HG03469 (cell line): Measurements from ENCODE around the gene FRMD7.
"Not testable (repeated sequence)": the region's sequence is repeated elsewhere in the genome, so short reads cannot be mapped to it uniquely, and the experiment has no call there.

Source experiments
- ATAC-seq: cut with Tn5 transposase; IDR thresholded peaks from one replicate; pipeline ENCODE4 v1.9.1; 2021; ENCODE audit warnings: mild to moderate bottlenecking, moderate library complexity, moderate number of reproducible peaks; ENCODE audit not compliant: unreplicated experiment

FRMD7 gene

DNA sequence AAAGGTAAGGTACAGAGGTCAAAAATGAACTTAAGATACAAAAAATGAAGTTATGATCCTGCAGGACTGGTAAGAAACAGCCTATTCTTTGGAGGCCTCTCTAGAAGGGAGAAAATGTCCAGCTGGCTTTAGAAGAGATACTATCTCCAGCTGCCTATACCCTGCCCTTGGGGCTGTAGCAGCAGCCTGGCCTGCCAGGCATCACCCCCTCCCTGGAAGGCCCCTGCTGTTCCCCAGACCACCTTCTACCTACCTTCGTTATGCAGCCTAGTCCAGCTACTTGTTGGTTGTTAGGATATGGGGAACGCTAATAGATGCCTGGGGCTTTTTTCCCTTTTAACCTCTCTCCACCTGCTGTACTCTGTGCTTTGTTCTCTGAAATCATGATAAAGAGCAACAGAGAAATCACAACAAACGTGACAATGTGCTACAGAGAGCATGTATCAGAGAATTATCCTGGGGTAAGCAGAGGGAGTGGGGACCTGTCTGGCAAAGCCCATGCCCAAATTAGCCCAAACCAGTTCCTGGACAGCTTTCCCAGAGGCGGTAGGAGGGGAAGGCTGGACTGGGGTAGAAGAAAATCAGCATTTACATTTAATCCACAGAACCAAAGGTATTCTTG, 34.5 kb downstream of the FRMD7 start:
- ATAC-seq = no peak

DNA sequence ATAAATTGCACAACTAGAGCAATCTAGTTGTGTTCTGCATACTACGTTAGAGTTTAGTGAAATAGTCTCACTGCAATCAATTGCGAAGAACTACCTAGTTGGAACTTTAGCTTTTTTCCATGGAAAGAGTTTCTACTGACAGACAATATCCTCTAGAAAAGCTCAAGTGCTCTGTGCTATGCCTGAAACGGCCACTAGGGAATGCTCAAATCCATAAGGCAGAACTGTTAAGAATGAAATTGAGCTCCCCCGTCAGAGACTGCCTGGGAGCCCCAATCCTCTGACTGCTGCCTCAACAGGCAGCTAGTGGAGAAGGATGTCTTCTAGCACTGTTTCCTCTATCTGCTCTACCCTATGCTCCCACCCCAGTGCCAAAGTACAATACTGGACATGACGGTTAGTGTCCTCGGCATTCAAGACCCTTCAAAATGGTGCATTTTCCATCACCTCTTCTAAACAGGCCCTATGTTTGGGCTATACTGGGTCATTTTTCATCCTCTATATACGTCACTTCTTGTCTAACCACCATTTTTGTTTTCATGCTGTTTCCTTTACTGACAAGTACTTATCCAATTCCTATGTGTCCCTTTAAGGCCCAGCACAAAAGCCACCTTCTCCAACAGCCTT, 35.3 kb downstream of the FRMD7 start:
- ATAC-seq = peak; percentile 64

DNA sequence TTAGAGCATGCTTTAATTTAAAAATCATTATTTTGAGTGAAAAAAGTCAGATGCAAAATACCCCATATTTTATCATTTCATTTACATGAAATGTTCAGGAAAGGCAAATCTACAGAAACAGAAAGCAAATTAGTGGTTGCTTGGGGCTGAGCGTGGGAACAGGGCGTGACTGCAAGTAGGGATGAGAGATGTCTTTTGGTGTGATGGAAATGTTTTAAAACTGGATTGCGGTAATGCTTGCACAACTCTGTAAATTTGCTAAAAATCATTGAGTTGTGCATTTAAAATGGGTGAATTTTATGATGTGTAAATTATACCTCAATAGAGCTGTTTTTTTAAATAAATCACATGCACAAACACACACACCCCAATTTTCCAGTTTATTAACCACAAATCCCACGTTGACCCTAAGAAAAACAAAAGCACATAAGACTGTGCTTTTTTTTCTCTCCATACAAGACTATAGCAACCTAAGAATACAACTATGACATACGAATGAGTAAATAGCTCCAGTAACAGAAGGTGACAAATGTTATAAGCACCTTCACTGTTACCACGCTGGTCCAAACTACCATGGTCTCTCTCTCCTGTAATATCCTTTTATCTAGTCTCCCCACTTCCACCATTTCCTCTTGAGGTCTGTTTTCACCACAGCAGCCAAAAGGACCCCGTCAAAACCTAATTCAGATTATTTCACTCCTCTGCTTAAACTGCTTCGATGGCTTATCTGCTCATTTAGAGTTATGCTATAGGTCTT, 37.2 kb downstream of the FRMD7 start:
- ATAC-seq = no peak

DNA sequence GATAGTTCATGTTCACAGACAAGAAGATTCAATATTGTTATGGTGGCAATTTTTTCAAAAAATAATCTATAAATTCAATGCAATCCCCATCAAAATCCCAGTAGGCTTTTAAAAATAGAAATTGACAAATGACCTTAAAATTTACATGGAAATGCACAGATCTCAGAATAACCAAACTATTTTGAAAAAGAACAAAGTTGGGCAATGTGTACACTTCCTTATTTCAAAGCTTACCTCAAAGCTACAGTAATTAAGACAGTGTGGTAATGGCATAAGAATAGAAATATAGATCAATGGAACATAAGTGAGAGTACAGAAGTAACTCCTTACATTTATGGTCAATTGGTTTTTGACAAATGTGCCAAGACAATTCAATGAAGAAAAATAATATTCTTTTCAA, 39.0 kb downstream of the FRMD7 start:
- no peak for ATAC-seq

DNA sequence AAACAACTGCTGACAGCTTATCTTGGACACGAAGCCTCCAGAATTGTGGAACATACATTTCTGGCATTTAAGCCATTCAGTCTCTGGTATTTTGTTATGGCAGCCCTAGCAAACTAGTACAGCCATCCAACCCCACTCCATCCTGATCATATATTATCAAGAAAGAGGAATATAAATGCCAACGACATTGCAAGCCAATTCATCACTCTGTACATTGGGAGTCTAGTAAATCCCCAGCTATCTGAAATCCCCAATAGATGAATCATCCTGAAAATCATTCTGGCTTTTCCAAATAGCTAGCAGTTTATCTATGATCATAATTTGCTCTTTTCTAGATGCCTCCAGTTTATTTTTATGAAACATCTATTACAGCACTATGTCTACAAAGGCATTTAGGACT, 41.1 kb downstream of the FRMD7 start:
- no peak for ATAC-seq

DNA sequence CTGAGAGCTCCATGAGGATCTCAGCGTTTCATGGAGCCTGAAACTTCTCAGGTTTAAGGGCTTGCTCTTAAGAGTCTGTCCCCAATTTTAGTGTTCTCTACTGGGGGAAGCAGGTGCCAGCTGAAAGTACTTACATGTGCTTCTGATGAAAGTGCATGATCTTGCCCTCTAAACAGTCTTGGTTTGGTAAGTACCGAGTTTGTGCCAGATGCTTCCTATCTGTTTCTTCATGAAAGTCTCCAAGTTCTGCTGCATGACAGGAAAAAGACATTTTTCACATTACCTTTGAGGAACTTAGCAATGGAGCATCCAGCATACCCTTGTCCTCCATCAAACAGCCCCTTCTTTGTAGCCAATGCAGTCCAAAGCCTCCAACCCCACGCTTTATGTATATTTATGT, 42.0 kb downstream of the FRMD7 start:
- ATAC-seq = no peak

DNA sequence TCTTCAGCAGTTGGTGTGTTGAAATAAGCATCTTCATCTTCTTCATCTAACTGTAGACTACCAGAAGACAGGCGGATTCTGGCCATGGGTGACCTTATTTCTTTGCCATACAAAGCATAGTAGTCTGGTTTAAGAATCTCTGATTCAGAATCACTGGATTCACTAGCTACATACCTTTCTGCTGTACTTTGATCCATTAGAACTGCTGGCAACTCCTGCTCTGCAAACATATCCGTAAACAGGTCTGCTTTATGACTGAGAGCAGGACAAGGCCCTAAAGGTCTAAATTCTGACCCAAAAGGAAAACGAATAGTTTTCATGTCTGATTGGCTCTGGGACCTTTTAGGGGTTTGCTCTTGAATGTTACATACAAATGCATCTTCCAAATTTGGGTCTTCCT, 49.9 kb downstream of the FRMD7 start:
- ATAC-seq = no peak

DNA sequence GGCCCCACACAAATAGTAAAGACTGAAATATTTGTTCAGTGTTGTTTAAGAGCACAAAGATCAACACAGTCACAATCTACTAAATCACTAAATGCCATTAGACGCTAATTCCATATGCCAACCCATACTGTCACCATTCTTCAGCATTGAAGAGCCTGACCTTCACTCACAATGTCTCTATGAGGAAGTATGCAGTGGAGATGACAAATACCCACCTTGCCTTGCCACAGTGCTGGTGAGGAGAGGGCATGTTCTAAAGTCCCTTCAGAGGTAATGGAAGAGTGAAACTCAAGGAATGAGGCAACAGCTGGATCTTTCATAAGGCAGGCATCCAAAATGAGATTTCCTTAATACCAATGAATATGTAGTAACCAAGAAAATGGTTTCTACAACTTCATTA, 50.4 kb downstream of the FRMD7 start:
- ATAC-seq = no peak

DNA sequence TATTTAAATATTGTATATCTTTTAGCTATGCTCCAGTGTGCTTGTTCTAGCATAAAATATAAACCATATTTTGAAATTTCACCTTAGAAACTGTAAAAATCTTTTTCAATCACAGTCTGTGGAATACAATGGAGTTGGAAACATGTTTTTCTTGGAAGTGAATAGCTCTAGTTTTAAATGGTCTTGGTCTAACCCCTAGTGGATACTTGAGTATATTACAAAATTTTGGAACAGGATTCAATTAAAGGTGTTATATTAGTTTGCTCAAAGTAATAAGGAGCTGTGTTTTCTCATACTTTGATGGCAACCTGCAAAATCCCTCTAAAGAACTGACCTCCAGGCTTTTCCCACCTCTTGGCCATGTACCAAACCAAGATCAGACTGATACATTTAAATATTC, 56.6 kb downstream of the FRMD7 start:
- ATAC-seq = no peak

DNA sequence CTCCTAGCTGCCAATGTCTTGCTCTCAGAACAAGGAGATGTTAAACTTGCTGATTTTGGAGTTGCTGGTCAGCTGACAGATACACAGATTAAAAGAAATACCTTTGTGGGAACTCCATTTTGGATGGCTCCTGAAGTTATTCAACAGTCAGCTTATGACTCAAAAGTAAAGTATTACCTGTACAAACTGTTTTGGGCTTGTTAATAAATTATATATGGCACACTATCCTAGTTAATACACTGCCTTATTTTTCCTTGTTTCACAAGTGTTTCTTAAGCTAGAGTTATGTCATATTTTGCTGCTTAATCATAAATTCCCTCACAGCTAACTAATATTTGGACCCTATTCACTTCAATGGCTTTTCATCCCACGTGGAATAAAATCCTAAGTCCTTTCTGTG, 59.4 kb downstream of the FRMD7 start:
- ATAC-seq = no peak

DNA sequence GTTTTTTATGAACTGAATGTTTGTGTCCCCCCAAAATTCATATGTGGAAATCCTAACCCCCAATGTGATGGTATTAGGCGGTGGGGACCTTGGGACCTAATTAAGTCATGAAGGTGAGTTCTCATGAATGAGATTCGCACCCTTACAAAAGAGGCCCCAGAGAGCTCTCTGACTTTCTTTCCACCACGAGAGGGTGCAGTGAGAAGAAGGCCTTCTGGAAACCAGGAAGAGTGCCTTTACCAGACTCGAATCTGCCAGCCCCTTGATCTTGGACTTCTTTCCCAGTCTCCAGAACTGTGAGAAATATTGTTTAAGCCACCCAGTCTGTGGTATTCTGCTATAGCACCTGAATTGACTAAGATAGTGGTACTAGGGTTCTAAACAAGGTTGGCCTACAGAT, 64.0 kb downstream of the FRMD7 start:
- no peak for ATAC-seq

DNA sequence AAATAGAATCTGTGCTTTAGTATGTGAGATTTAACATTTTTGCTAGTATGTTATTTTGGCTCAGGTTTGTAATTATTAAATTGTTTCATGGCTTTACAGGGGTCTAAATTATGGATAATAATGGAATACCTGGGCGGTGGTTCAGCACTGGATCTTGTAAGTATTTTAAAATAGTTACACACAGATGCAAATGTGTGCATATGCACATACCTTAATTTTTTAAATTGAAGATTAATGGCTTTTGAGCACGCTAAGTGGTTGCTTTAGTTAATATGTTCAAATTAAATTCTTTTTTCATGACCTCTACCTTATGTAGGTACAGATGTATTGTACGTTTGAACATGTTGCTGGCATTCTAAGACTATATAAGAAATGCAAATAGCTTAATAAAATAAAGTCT, 64.5 kb downstream of the FRMD7 start:
- ATAC-seq = no peak

DNA sequence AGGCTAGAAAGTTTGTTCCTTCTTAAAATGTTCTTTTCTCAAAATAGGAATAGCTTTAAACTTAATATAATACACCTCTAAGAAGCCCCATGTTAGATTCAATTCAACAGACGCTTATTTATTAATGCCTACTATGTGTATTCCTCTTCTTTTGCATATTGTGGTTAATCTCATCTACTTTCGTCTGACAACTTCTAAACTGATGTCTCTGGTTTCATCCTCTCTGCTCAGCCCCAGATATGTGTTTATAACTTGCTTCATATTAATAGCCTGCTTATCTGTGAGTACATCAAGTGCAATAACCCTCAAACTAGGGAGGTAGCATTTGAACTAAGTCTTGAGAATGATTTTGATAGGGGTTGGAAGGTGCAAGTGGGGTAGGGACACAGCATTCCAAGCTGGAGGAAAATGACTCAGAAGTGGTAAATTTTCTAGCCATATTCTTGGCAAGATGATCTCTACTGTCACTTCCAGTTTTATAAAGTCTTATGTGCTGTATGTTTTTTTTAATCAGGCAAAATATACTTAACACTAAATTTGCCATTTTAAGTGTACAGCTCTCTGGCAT, 67.8 kb downstream of the FRMD7 start:
- no peak for ATAC-seq

DNA sequence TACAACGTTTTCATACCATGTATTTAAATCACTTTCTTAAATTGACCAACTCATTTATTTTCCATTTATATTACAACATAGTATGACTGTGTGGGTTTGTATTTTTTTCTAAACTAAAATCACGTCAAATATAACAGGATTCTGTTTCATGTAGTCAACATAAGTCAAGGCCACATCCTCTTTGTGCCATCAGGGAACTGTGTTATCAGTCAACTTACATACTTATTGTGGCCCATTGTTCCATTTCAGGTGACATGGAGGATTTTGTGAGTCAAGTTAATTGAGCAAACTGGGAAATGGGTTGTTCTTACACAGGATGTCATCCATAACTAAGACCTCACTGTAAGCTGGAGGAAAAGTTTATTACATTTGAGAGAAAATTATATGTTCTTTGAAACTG, 68.8 kb downstream of the FRMD7 start:
- no peak for ATAC-seq

DNA sequence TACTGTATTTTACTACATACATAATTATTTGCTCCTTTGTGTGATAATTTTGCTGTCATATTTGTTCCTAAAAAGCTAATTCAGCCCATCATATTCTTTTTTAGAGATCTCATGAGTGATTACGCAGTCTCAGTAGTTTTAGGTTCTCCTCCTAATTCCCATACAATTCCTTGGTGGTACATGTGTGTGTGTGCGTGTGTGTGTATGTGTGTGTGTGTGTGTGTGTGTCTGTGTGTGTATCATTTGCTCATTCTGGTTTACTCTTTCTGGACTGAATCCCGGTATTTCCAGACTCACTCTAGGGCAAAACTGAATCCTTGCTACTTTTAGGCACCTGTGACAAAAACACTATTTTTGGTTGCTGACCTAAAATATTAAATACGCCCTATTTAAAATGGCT, 69.8 kb downstream of the FRMD7 start:
- no peak for ATAC-seq

DNA sequence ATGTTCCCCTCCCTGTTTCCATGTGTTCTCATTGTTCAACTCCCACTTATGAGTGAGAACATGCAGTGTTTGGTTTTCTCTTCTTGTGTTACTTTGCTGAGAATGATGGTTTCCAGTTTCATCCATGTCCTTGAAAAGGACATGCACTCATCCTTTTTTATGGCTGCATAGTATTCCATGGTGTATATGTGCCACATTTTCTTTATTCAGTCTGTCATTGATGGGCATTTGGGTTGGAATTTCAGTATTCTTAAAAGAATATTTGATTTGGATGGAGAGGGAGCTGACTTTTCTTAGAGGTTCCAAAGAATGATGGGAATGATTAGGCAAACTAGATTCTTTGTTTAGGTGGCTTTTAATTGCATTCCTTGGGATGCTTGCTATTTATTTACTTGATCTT, 76.0 kb downstream of the FRMD7 start:
- not testable (repeated sequence) for ATAC-seq

DNA sequence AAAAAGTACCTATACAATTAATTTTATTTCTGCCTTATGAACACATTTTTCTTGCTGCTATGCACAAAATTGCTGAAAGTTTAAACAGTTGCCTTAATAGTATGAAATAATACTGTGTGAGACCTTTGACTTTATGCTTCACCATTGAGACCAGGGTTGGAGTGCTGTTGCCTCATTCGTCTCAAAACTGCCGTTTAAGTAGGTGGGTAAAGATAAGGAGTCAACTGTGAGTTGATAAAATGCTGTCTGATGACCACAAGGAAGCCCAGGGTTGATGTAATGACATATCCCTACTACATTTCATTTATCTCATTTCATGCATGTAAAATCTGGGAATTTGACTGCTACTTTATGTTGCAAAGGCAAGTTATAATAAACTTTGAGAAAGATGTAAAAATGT, 81.3 kb downstream of the FRMD7 start:
- ATAC-seq = no peak

DNA sequence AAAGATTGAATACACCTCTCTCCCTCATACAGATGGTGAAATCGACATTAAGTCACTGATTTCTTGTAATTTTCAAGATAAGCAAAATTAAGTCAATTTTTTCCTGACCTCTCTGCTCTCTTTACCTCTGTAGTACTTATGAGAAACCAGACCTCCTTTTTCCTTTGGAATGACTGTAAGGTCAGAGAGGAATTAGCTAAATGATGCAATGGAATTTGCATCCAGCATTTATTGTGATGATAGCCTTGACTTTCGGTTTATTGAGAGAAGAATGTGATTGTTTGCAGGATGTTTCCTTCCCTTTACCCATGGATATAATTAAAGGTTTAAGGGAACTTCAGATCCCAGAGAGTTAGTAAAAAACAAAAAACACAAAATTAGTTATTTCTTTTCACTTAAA, 82.4 kb downstream of the FRMD7 start:
- no peak for ATAC-seq

DNA sequence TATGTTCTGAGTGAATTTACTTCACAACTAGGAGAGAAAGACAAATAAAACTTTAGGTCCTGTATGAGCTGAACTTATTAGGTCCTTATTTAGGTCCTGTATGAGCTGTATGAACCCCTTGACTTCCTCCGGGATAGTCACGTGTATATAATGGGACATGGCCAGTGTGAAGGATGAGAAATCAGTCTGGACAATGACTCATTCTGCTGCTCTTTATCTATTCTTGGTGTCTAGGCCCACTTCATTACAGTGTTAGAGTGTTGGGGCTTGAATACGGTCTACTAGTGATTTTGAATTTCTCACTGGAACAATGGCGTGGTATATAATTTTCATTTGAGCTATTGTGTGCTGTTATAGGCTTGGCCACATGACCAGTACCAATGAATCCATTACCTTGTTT, 82.9 kb downstream of the FRMD7 start:
- no peak for ATAC-seq

DNA sequence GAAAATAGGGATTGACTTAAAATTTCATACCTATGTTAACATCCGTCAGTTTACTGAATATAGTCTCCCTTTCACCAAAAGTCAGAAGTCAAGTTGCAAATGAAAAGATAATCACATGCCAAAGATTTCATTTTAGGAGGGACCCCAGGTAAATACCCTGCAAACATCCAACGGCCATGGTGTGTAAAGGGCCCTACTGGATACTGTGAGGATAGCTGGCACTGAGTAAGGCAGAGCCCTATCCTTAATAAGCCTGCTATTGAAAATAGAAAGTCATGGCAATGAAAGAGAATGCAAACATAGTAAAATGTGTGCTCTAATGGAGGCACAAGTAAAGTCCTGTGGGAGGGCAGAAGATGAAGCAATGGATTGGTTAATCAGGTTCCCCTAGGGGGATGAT, 83.8 kb downstream of the FRMD7 start:
- no peak for ATAC-seq

DNA sequence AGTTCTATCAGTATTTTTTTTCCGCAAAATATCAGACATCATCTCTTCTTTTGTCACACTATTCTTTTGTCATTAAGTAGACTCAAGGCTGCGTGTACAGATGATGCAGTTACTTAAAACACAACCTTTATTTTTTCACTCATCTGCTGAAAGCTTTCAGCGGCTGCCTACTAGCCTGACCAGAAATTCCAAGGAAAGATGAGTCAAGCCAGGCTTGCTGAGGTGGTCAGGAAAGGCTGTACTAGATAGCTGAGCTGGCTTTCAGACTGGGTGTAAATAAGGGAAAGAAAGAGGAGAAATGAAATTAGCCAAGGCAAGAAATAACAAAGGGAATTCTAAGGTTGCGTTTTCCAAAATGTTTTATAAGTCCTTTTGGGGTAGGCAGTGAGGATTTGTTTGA, 86.8 kb downstream of the FRMD7 start:
- ATAC-seq = no peak

DNA sequence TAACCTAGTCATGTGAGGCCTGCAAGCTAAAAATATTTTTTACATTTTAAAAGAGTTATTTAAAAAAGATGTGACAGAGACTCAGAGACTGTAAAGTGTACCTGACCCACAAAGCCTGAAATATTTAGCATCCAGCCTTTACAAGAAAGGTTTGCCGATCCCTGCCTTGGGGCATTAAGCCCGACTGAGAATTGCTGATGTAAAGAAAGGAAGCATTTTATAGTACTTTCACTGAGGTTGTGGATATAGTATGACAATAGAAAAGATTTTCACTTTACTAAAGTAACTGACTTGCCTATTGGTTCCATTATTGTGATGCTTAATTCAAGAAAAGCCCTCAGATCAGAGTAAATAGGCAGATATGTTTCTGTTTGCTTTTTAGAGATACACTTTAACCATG, 87.8 kb downstream of the FRMD7 start:
- ATAC-seq = no peak
